NCI-H2029 treated with DMSO at 0.1 percent for 48 hours (cell line): ENCODE measurements around the gene OR5L2.
"Not testable (repeated sequence)": the region's sequence is repeated elsewhere in the genome, so short reads cannot be mapped to it uniquely, and the experiment has no call there.

Experiments used
- DNase-seq: peaks from one replicate; lab custom pipeline; 2025; lab: John Stamatoyannopoulos, UW

Gene OR5L2

DNA sequence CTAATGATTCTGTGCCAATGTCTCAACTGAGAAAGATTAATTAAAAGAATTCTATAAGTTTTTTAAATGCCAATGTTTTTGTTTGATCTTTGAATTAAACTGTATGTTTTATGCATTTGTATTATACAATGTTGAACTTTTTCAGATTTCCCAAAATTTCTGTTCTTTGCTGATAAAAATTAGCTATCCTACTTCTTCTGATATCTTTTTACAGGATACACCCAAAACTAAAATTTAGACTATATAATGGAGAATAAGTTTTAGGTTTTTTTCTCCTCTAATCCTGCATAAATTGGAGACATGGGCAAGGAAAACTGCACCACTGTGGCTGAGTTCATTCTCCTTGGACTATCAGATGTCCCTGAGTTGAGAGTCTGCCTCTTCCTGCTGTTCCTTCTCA is at the start of gene OR5L2:
Gene OR5L2 (plus strand): TSS at position 301 of the 400 bp plus-strand sequence. CDS start 0 bp downstream, at position 301.
- DNase-seq: no peak

DNA sequence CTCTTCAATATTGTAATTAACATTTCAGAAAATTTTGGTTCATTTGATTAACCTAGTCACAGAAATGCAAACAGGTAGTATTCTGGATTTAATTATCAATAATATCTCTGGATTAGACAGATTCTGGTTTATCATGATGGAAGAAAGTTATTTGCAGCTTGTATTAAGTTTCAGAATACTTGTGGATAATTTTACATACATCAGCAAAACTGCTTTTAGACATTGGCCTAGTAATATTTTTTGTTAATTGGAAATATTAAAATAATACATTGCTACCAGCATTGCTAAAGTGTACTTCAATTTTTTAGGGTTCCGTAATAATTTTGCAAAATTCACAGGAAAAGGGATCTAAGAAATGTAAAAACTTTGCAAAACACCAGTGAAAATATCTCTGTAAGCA is 35.4 kb upstream of the OR5L2 start:
- no peak for DNase-seq

- no peak for DNase-seq
These were observed 33.7 kb upstream of the OR5L2 start for GRCh38 chr11:55793321-55793720.

DNA sequence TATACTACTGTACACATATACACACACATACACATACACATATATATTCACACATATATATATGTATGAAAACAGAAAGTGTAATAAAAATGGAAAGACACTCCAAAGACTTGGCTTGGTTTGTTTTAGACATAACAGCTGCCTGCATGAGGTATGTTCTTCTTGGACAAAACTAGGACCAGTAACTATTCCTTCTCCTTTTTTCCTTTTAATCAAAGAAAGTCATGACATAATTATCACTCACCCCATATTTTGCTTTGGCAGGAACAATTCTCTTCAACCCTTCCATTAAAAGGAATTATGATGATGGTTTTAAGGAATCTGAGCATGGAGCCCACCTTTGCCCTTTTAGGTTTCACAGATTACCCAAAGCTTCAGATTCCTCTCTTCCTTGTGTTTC is 31.8 kb upstream of the OR5L2 start, which contains the start of gene OR5D14:
Gene OR5D14 (plus strand): TSS at position 301 of the 400 bp plus-strand sequence. CDS start 0 bp downstream, at position 301.
- no peak for DNase-seq

GRCh38 chr11:55806248-55806647 is 20.8 kb upstream of the OR5L2 start:
- no peak for DNase-seq

DNA sequence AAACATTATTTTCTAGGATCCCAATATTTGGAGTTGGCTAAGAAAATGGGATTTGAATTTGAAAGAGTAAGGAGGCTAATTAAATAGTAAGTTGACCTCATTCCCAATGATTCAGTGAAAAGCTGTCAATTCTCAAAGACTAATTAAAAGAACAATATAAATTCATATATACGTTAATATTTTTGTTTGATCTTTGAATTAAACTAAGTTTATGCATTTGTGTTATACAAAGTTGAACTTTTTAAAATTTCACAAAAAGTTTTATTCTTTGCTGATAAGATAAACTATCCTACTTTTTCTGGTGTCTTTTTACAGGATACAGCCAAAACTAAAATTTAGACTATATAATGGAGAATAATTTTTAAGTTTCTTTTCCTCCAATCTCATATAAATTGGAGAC is 16.0 kb upstream of the OR5L2 start, which contains the start of gene OR5L1:
Gene OR5L1 (plus strand): TSS at position 301 of the 400 bp plus-strand sequence. CDS start 100 bp downstream, outside the sequence.
- DNase-seq: no peak

- no peak for DNase-seq
These were observed 7.7 kb upstream of the OR5L2 start, which contains the start of gene OR5D18 for GRCh38 chr11:55819330-55819729. Gene OR5D18, plus strand, starts transcription at chr11:55819630. Its CDS starts 0 bp downstream, at chr11:55819630.

- no peak for DNase-seq
These were observed 11.4 kb downstream of the OR5L2 start, which contains the start of gene OR5D16 for GRCh38 chr11:55838452-55838851. Gene OR5D16, plus strand, starts transcription at chr11:55838752. Its CDS starts 0 bp downstream, at chr11:55838752.

GRCh38 chr11:55847453-55847852 is 20.4 kb downstream of the OR5L2 start:
- no peak for DNase-seq

DNA sequence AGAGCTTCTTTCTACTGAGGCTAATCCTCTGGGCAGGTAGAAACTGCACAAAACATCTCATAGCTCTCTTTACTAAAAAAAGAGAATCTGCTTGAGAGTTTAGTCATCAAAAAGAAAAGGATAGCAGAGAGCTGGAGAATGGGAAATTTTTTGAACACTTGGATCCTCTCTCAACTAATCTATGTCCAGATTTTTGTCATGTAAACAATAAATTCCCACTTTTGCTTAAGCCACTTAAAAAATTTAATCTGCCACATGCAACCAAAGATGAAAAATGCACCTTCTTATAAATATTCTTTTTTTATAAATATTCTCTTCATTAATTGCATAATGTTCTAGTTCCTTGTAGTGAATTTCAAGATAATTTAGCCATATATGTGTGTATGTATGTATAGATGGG is 22.0 kb downstream of the OR5L2 start:
- DNase-seq: no peak

DNA sequence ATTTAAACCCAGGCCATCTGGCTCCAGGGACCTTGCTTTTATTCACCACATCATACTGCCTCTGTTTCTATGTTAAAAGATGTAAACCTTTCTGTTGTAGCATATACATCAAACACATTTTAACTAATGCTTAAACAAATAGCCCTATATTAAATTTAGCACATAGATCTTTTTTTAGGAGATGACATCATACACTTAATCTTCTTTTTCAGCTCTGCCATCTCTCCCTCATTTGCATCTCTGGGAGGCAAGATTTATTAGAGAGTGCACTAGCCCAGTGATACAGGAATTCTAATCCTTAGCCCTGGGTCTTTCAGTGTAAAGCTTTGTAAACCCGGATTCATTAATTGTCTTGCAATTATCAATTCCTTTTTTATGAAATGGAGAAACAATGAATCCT is 25.1 kb downstream of the OR5L2 start:
- DNase-seq: no peak

DNA sequence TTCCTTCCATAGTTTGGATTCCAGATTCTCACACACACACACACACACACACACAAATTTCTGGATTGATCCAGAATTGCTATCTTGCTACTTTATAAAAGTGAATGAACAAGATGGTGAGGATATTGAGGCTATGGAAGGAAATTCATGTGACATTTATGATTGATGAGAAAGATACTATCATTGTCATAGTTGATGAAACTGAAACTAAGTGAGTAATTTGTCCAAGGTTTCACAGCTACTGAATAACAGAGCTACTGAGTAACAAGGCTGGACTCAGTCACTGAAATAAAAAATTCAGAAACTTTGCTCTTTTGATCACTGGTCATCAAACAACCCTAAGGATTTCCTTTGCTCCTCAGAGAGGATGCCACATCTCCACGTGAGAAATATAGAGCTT is 27.7 kb downstream of the OR5L2 start:
- DNase-seq: no peak

DNA sequence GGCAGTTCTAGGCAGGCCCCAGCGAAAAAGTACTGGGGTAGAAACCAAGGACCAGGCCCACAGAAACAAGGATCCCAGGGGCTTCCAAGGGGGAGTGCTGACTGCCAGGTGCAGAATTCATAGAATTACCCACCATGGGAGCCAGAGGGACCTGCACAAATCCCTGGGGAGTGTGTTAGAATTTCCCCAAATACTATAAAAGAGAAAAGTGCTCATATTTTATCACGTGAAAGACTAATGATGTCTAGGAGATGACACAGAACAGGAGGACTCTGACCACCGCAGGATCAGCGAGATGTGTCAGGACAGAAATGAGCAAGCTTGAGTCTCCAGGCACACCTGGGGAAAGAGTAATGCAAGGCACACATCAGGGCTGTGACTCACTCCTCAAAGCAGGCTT is 40.3 kb downstream of the OR5L2 start:
- DNase-seq: not testable (repeated sequence)

DNA sequence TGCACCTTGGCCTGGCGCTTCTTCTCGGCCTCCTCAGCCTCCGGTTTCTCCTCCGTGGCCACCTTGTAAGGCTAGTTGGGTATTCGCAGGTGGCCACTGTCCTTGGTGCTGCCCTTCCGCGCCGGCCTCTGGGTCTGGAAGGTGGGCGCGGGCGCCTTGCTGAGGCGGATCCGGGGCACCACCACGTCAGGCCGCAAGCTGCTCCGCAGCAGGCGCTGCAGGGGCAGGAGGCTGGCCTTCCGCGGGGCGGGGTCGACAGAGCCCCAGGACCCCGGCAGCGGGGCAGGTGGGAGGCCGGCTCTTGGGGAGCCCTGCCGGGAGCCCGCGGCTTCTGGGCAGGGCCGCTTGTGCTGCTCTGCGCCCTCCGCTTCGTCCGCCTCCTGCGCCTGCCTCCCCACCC is 45.7 kb downstream of the OR5L2 start:
- DNase-seq: not testable (repeated sequence)

DNA sequence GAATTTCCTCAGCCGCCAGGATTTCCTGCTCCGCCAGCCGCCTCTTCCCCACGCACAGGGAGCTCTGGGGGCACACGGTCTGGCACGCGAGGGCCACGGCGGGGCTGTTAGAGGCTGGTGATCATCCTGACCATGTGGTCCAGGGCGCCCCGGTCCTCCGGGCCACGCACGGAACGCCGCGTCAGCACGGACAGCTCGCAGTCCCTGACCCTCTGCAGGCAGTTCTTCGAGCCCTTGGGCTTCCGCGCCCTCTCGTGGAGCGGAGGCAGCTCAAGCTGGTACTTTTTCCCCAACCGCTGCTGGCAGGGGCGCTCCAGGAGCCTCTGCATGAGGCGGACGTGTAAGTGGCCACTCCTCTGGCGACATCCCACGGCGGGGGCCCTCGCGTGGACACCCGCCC is 46.1 kb downstream of the OR5L2 start:
- not testable (repeated sequence) for DNase-seq
